ENCODE data around the gene FBXW5.

- TF ChIP-seq CTCF (IDR thresholded peaks at IDR 0.05; ENCODE audit: extremely low read depth in 1 of 2, insufficient read depth in 1 of 2, low read depth in 1 of 2, low read length in 2 of 2) (no peak), POLR2AphosphoS5 (IDR thresholded peaks at IDR 0.05; ENCODE audit: insufficient read depth, low read depth, low read length) (no peak), EZH2 (IDR thresholded peaks at IDR 0.05; ENCODE audit: borderline replicate concordance, low read depth, low read length, severe bottlenecking) (no peak), GATA2 (IDR thresholded peaks at IDR 0.05; ENCODE audit: insufficient read depth, insufficient read length, low read depth, low read length) (no peak), FOS (IDR thresholded peaks at IDR 0.05; ENCODE audit: borderline replicate concordance, insufficient read depth, low read length) (no peak), JUN (IDR thresholded peaks at IDR 0.05; ENCODE audit: borderline replicate concordance, insufficient read depth, insufficient read length, low read depth) (no peak), MAX (IDR thresholded peaks at IDR 0.05; ENCODE audit: insufficient read depth, insufficient read length) (no peak), POLR2A (IDR thresholded peaks at IDR 0.05; ENCODE audit: low read depth, low read length) (no peak), MYC (IDR thresholded peaks at IDR 0.05; ENCODE audit: low read depth, low read length) (no peak)
These were observed 30.4 kb upstream of the FBXW5 start for GRCh38 chr9:136974817-136975535.

Measured in endothelial cell of umbilical vein (primary cell).